ENCODE data around the gene LETM1. TPM values are rescaled to one million over a fixed set of nuclear protein-coding genes. Genes with fewer than 3 reads are reported as not detected.

LETM1 gene
- total RNA-seq, 2 donors from 2014 or later: 37.2 to 50.5 TPM

DNA sequence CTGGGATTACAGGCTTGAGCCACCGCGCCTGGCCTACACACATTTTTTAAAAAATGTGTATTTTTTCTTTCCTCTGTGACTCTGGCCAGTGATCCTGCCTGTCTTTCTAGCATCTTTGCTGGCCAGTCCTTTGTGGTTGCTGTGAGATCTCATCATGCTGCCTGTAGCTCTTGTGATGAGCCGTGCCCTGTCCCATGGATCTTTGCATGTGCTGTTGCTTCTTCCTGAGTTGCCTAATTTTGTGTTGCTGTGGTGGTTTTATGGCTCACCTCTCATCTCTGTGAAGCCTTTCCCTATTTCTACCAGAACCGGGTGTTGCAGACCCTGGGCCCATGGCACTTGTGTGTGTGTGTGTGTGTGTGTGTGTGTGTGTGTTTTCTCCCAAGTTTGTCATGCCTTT is 23.5 kb upstream of the LETM1 start:
- DNase-seq (no peak), ATAC-seq (no peak)
- intact Hi-C loops (cut with DNase I): no loop called here

DNA sequence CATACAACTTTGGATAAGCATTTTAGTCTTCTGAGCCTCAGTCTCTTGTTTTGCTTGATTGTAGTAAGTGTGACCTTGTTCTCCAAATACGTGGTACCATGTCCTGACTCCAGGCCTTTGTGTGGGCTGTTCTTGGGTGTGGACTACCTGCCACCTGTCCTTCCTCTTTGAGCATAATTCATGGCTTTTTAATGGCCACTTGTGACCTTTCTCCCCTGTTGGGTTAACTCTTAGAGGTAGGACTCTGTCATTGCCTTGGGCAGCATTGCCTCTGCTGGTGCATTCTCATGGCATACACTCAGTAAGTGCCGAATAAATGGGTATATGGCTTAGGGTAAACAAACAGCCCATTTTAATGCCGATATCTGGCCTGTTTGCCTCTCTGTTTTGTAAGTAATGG is 18.2 kb upstream of the LETM1 start:
- ATAC-seq (no peak), DNase-seq (no peak)
- intact Hi-C loops (cut with DNase I): no loop called here

DNA sequence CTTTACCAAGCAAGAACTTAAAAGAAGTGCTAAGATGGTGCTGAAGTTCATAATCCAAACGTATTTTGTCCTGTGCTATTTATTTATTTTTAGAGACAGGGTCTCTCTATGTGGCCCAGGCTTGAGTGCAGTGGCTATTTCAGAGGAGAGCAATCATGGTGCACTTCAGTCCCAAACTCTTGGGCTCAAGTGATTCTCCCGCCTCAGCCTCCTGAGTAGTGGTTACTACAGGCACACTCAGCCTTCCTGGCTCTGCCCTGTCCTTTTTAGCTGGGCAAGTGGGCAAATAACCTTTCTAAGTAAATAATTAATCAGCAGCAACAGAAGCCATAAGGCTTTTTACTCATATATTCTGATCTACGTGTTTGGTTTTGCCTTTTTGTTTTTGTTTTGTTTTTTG is 17.8 kb upstream of the LETM1 start:
- ATAC-seq (no peak), DNase-seq (no peak)
- intact Hi-C loops (cut with DNase I): no loop called here

- DNase-seq (no peak), ATAC-seq (no peak)
- intact Hi-C loops (cut with DNase I): no loop called here
These were observed 17.3 kb upstream of the LETM1 start for GRCh38 chr4:1873291-1873690.

DNA sequence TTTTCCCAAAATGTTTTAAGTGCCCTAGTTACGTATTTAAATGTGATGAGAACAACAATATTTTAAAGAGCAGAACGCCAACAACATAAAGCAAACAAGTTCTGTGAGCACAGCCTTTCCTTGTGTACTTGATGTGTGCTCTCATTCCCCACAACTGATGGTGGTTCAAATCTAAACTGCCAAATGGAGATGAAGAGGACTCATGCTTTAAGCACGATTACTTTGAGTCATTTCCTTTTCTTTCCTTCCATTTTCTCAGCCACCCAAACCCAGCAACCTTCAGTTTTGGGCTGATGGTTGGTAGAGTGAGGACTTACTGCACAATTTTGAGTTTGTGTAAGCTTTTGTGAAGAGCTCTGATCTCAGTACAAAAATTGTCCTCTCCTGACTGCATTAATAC is 16.9 kb upstream of the LETM1 start:
- DNase-seq (no peak), ATAC-seq (no peak)
- intact Hi-C loops (cut with DNase I): no loop called here

GRCh38 chr4:1871471-1872021 is 15.6 kb upstream of the LETM1 start:
- ATAC-seq (peak in 1 of 2 donors; percentile 2), DNase-seq (peak; percentile 35)
- intact Hi-C loops (cut with DNase I): no loop called here

DNA sequence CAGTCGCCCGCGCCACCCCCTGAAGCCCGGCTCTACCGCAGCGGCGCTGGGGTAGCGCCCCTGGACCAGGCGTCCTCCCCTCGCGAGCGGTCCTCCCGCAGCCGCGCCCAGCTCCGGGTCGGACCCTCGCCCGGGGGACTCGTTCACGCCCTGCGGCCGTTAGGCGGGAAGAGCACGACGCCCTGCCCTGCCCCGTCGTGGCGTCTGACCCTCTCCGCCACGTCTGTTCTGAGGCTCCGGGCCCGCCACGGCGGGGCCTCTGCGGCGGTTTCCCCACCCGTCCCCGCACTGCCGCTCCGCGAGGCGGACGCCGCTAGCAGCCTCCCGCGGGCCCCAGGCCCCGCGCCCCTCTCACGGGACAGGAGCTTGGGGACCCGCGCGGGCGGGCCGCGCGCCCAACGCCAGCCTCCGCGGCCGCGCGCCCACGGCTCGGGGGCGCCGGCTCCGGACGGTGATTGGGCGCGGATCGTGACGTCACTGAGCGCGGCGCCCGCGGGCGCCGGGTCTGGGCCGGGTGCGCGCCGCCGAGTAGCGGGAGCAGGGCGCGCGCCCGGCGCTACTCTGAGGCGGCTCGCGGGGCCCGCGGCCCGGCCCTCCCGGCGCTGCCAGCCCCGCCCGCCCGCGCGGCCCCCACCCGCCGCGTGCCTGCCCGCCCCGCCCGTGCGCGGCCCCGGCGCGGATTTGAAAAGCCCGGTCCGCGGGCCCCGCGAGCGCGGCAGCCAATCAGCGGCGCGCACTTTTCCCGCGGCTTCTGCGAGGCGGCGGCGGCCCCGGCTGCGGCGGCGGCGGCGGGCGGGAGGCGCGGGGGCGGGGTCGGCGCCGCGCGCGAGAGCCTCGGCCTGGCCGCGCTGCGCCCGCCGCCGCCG is 14.9 kb upstream of the LETM1 start, which contains the start of gene NSD2:
Gene NSD2, plus strand, starts transcription at position 816 of the 866 bp plus-strand sequence. CDS start 29,262 bp downstream, outside the sequence.
- ATAC-seq (peak; percentile 88 to 94), DNase-seq (peak; percentile 91)
- intact Hi-C loops (cut with DNase I): loop anchor here in 1 of 2 donors (1.0 kb wide), 1 partner anchor 15 kb away; the partner anchor contains the start of gene LETM1

GRCh38 chr4:1870328-1870577 is 14.3 kb upstream of the LETM1 start:
- DNase-seq: peak; percentile 89

GRCh38 chr4:1869530-1870327 is 13.8 kb upstream of the LETM1 start:
- ATAC-seq (no peak), DNase-seq (no peak)
- intact Hi-C loops (cut with DNase I): loop anchor here in 1 of 2 donors (1.0 kb wide), 1 partner anchor 13 kb away; the partner anchor contains the start of gene LETM1

More at GRCh38 chr4:1870328-1870577, 14.3 kb upstream of the LETM1 start:
- peak; percentile 85 to 88 for ATAC-seq
- intact Hi-C loops (cut with DNase I): loop anchor here in 1 of 2 donors (1.0 kb wide), 1 partner anchor 14 kb away; the partner anchor contains the start of gene LETM1

DNA sequence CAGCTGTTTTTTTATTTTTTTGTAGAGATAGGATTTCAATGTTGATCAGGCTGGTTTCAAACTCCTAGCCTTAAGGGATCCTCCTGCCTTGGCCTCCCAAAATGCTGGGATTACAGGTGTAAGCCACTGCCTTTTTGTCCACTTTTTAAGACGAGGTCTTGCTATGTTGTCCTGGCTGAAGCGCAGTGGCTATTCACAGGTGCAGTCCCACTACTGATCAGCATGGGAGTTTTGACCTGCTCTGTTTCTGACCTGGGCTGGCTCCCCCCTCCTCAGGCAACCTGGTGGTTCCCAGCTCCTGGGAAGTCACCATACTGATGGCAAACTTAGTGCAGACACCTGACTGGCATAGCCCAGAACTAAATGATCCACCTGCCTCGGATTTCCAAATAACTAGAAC is 13.0 kb upstream of the LETM1 start:
- intact Hi-C loops (cut with DNase I): no loop called here
- DNase-seq: no peak

GRCh38 chr4:1868293-1868692 is 12.3 kb upstream of the LETM1 start:
- ATAC-seq: no peak
- no peak for DNase-seq
- intact Hi-C loops (cut with DNase I): no loop called here

More for the DNA sequence above, 13.0 kb upstream of the LETM1 start:
- ATAC-seq: no peak

DNA sequence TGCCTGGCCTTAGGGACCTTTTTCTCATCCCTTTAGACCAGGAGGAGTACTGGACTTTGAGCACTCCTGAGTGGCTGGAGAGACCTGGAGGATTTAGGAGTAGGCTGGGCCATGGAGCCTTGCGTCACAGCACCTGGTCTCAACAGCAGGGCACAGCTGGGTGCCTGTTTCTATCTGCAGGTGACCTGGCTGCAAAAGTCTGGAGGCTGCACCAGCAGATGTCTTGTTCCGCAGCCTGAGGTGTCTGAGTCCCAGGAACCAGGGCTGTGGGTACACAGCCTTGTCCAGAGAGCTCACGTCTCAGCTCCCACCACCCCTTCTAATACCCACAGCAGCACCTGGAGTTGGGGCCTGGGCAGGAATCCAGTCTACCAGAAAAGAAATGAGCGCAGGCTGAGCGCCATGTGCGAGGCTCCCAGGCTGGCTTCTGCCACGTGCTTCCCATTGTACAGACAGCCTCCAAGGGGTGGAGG is 10.3 kb upstream of the LETM1 start:
- intact Hi-C loops (cut with DNase I): no loop called here
- ATAC-seq (no peak), DNase-seq (no peak)

DNA sequence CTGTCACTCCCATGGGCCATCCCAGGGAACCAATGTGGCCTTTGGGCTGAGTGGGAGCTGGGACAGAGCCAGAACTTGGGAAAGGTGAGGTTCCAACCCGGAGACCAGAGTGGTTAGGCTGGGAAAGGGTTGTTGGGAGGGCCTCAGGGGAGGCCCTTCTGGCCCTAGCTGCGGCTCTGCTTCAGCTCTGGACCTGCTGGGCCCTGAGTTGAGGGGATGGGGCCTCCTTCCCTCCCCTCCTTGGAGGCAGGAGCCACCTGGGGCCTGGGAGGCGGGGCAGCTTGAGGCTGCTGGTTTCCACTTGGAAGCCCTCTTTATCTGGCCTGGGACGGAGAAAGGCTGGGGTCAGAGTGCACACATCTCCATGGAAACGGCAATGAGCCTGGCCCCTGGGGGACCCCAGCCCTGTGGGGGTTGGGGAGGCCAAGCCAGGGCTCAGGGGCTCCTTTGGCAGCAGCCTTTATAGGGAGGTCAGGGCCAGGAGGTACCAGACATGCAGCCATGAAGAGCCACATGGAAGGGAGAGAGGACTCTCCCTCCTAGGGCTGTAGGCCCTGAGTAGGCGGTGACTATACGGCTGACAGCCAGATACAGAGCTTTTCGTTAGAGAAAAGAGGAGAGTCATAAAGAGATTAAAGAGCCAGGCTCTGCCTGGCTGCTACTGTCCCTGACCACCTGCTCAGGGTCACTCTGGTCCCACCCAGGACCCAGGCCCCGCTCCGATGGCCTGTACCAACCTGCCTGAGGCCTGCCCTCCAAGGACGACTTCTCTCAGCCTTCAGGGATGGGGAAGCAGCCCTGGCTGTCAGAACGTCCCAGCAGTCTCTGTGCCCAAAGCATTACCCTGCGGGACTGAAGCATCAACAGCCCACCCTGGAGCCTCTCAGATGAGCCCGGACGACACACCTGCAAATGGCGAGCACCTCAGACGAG is 8.4 kb upstream of the LETM1 start:
- ATAC-seq (no peak), DNase-seq (no peak)
- intact Hi-C loops (cut with DNase I): no loop called here

GRCh38 chr4:1863297-1864033 is 7.5 kb upstream of the LETM1 start:
- intact Hi-C loops (cut with DNase I): no loop called here
- DNase-seq: no peak
- no peak for ATAC-seq

DNA sequence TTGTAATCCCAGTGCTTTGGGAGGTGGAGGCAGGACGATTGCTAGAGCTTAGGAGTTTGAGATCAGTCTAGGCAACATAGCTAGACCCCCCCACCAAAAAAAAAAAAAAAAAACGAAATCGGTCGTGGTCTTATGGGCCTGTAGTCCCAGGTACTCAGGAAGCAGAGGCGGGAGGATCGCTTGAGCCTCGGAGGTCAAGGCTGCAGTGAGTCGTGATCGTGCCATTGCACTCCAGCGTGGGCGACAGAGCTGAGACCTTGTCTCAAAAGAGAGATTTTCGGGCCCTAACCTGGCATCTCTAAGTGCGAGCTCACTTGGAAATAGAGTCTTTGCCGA is 7.0 kb upstream of the LETM1 start:
- intact Hi-C loops (cut with DNase I): no loop called here
- no peak for ATAC-seq
- DNase-seq: no peak

GRCh38 chr4:1862055-1862911 is 6.3 kb upstream of the LETM1 start:
- intact Hi-C loops (cut with DNase I): no loop called here
- DNase-seq (no peak), ATAC-seq (no peak)

DNA sequence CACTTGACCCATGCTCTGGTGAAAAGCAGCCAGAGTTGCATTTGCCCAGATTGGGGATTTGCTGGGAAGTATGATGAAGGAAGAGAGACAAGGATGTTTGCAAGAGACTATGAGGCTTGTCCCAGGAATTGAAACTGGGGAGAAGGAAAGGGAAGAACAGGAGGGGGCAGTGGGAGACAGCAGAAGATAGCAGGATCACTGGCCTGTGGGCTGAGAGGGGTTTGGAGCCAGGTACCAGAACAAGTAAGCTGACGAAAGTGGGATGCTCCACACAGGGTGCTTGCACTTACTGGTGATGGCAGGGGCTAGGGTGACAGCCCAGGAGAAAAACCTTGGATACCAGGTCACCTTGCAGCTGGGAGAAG is 3.4 kb upstream of the LETM1 start:
- intact Hi-C loops (cut with DNase I): no loop called here
- DNase-seq: no peak
- no peak for ATAC-seq

Data from left cardiac atrium (tissue), 4 donors.